ACC112 (cell line): ENCODE results near the gene GDF15.

Experiments
- H2AFZ ChIP-seq: fragments of 200-600 bp; sonication (generic); one replicate; pipeline ENCODE4 v1.6.0; 2017; ENCODE audit warnings: antibody characterized with exemption, low read length; ENCODE audit not compliant: unreplicated experiment
- H3K27ac ChIP-seq: fragments of 200-600 bp; sonication (generic); 2 replicates; pipeline ENCODE4 v1.5.1; 2014; ENCODE audit warnings: low read depth, mild to moderate bottlenecking, antibody characterized with exemption, low read length, moderate library complexity
- H3K27me3 ChIP-seq: fragments of 200-600 bp; sonication (generic); 2 replicates; pipeline ENCODE4 v1.6.1; 2014; ENCODE audit warnings: mild to moderate bottlenecking, antibody characterized with exemption, low read length, moderate library complexity, mixed read lengths; ENCODE audit not compliant: insufficient read depth
- H3K36me3 ChIP-seq: fragments of 200-600 bp; sonication (generic); 2 replicates; pipeline ENCODE4 v1.6.1; 2016; ENCODE audit warnings: mild to moderate bottlenecking, antibody characterized with exemption, low read length, moderate library complexity, mixed read lengths; ENCODE audit not compliant: insufficient read depth
- H3K4me1 ChIP-seq: fragments of 200-600 bp; sonication (generic); one replicate; pipeline ENCODE4 v1.6.1; 2016; ENCODE audit warnings: low read length, mixed read lengths; ENCODE audit not compliant: insufficient read depth, unreplicated experiment, control insufficient read depth
- H3K4me3 ChIP-seq: fragments of 200-600 bp; sonication (generic); 2 replicates; pipeline ENCODE4 v1.5.1; 2014; ENCODE audit warnings: mild to moderate bottlenecking, low read depth, low read length
- H3K79me2 ChIP-seq: fragments of 200-600 bp; sonication (generic); one replicate; pipeline ENCODE4 v1.6.0; 2016; ENCODE audit warnings: low read length; ENCODE audit not compliant: control insufficient read depth, unreplicated experiment, insufficient read depth

GDF15 gene

GRCh38 chr19:18384775-18385174 lies 1.2 kb upstream of the GDF15 start:
- H3K36me3 ChIP-seq, result no peaks in the 10 kb centered on the region
- H2AFZ ChIP-seq, result no peak overlapping the region
- peaks cover 5% of the 10 kb centered on the region for H3K4me1 ChIP-seq
- no peak overlapping the region for H3K27ac ChIP-seq
- no peak overlapping the region for H3K4me3 ChIP-seq
- no peaks in the 10 kb centered on the region for H3K27me3 ChIP-seq
- H3K79me2 ChIP-seq, result peaks cover 2% of the 10 kb centered on the region

- Histone ChIP-seq H3K79me2 (peaks cover 2% of the 10 kb centered on the region), H3K4me3 (no peak overlapping the region), H3K27me3 (no peaks in the 10 kb centered on the region), H3K27ac (no peak overlapping the region), H2AFZ (no peak overlapping the region), H3K36me3 (no peaks in the 10 kb centered on the region), H3K4me1 (peaks cover 2% of the 10 kb centered on the region)
Observed at GRCh38 chr19:18385359-18385674, 641 bp upstream of the GDF15 start.

- Histone ChIP-seq H3K36me3 (no peaks in the 10 kb centered on the region), H3K79me2 (peaks cover 2% of the 10 kb centered on the region), H3K4me1 (no peaks in the 10 kb centered on the region), H3K27me3 (no peaks in the 10 kb centered on the region), H3K27ac (no peak overlapping the region), H2AFZ (no peak overlapping the region), H3K4me3 (peak overlapping the region; percentile 72)
Observed at GRCh38 chr19:18386543-18387271, 749 bp downstream of the GDF15 start.

DNA sequence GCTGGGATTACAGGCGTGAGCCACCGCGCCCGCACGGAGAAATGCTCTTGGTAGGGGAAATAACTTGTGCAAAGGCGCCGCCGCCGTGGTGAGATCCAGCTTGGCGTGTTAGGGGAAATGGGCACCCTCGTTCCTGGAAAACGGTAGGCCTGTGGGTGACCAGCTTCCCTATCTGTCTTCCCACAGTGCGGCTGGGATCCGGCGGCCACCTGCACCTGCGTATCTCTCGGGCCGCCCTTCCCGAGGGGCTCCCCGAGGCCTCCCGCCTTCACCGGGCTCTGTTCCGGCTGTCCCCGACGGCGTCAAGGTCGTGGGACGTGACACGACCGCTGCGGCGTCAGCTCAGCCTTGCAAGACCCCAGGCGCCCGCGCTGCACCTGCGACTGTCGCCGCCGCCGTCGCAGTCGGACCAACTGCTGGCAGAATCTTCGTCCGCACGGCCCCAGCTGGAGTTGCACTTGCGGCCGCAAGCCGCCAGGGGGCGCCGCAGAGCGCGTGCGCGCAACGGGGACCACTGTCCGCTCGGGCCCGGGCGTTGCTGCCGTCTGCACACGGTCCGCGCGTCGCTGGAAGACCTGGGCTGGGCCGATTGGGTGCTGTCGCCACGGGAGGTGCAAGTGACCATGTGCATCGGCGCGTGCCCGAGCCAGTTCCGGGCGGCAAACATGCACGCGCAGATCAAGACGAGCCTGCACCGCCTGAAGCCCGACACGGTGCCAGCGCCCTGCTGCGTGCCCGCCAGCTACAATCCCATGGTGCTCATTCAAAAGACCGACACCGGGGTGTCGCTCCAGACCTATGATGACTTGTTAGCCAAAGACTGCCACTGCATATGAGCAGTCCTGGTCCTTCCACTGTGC lies 2.4 kb downstream of the GDF15 start:
- Histone ChIP-seq H3K79me2 (peaks cover 2% of the 10 kb centered on the region), H3K27ac (no peak overlapping the region), H3K27me3 (no peaks in the 10 kb centered on the region), H3K4me3 (peak overlapping the region; percentile 66), H3K36me3 (no peaks in the 10 kb centered on the region), H3K4me1 (no peaks in the 10 kb centered on the region), H2AFZ (no peak overlapping the region)

DNA sequence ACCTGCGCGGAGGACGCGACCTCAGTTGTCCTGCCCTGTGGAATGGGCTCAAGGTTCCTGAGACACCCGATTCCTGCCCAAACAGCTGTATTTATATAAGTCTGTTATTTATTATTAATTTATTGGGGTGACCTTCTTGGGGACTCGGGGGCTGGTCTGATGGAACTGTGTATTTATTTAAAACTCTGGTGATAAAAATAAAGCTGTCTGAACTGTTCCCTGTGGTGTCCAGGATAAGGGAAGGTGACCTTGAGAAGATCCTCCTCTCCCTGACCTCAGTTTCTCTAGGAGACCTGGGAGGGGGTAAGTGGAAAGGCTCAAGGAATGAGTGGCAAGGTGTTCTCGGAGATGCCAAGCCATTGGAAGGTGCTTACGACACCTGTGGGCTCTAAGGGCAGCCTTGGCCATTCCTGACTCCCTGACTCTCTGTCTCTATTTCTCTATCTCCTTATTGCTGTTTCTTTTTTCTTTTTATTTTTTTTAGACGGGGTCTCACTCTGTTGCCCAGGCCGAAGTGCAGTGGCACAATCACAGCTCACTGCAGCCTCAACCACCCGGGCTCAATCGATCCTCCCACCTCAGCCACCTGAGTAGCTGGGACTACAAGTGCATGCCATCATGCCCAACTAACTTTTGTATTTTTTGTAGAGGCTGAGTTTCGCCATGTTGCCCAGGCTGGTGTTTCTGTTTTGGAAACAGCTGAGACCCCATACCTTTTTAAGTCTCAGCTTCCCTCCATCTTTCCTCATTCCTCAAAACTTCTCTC lies 3.2 kb downstream of the GDF15 start:
- no peak overlapping the region for H2AFZ ChIP-seq
- H3K27me3 ChIP-seq, result no peaks in the 10 kb centered on the region
- H3K79me2 ChIP-seq, result peaks cover 2% of the 10 kb centered on the region
- H3K4me1 ChIP-seq, result no peaks in the 10 kb centered on the region
- no peak overlapping the region for H3K27ac ChIP-seq
- H3K36me3 ChIP-seq, result no peaks in the 10 kb centered on the region
- H3K4me3 ChIP-seq, result no peak overlapping the region; the same call in 1 of the 2 replicates

DNA sequence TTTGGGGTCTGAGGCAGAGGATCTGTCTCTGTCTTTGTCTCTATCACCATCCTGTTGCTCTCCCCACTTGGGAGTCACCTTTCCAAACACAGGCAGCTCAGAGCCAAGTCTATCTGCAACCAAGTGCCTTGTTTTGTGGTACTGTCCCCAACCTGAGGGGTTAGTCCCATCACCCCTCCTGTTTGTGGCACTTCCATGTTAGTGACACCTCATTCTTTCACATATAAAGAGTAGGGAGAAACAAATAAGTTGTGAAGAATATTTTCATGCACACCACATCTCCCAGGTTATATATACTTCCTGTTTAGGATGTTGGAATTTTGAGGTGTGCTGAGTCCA lies 3.7 kb downstream of the GDF15 start:
- Histone ChIP-seq H3K27me3 (no peaks in the 10 kb centered on the region), H3K4me3 (no peak overlapping the region), H3K36me3 (no peaks in the 10 kb centered on the region), H3K27ac (no peak overlapping the region), H3K4me1 (no peaks in the 10 kb centered on the region), H2AFZ (no peak overlapping the region), H3K79me2 (peaks cover 2% of the 10 kb centered on the region)

DNA sequence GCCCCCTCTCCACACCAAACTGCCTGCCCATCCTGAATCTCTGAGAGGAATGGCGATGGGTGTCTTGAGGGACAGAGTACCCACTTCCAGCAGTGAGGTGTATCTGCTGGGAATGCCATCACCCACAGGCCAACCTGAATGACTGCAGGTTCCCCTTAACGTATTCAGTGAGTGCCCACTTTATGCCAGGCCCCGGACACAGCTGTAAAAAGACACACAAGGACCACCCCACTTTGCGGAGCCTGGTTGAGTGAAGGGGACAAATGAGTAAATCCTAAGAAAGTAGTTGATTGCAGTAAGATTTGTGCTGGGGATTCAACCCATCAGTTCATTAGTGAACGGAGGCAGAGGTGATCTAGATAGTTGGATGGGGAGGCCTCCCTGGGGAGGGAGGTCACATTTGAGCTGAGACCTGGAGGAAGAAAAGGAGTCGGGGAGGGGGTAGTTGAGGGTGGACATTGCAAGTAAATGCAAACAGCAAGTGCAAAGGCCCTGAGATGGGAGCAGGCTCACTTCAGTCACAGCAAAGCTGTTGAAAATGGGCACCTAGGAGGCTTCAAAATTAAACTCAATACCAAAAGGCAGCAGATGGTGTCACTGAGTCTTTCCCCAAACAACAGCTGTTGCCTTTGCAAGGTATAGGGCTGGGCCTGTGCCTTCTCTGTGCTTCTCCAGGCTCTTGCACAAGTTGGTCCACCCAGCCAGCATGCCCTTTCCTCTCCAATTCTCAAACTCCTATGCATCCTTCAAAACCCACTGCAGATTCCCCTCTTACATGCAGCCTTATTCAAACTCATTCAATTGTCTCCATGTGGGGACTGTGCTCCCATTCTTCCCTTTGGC lies 4.3 kb downstream of the GDF15 start:
- H3K27ac ChIP-seq, result no peak overlapping the region
- no peaks in the 10 kb centered on the region for H3K36me3 ChIP-seq
- no peak overlapping the region for H3K4me3 ChIP-seq
- H2AFZ ChIP-seq, result no peak overlapping the region
- H3K27me3 ChIP-seq, result no peaks in the 10 kb centered on the region
- no peaks in the 10 kb centered on the region for H3K4me1 ChIP-seq
- H3K79me2 ChIP-seq, result peaks cover 2% of the 10 kb centered on the region

- H3K79me2 ChIP-seq, result peaks cover 2% of the 10 kb centered on the region
- no peaks in the 10 kb centered on the region for H3K36me3 ChIP-seq
- no peak overlapping the region for H3K4me3 ChIP-seq
- no peak overlapping the region for H3K27ac ChIP-seq
- no peak overlapping the region for H2AFZ ChIP-seq
- H3K27me3 ChIP-seq, result no peaks in the 10 kb centered on the region
- no peaks in the 10 kb centered on the region for H3K4me1 ChIP-seq
Observed at GRCh38 chr19:18391509-18392075, 5.6 kb downstream of the GDF15 start.

DNA sequence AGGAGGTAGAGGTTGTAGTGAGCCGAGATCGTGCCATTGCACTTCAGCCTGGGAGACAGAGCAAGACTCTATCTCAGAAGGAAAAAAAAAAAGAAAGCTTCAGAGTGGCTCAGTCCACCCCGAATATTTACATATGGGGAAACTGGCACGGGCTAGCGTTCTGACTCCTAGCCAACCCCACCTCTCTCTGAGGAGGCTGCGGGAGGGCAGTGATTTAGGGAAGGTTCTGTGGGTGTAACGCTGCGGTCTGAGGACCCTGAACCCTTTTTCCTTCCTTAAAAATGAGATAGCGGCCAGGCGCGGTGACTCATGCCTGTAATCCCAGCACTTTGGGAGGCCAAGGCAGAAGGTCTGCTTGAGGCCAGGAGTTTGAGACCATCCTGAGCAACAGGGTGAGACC lies 6.5 kb downstream of the GDF15 start:
- no peak overlapping the region for H3K27ac ChIP-seq
- H3K79me2 ChIP-seq, result no peaks in the 10 kb centered on the region
- H2AFZ ChIP-seq, result no peak overlapping the region
- no peak overlapping the region for H3K4me3 ChIP-seq
- H3K36me3 ChIP-seq, result no peaks in the 10 kb centered on the region
- no peaks in the 10 kb centered on the region for H3K4me1 ChIP-seq
- H3K27me3 ChIP-seq, result no peaks in the 10 kb centered on the region

DNA sequence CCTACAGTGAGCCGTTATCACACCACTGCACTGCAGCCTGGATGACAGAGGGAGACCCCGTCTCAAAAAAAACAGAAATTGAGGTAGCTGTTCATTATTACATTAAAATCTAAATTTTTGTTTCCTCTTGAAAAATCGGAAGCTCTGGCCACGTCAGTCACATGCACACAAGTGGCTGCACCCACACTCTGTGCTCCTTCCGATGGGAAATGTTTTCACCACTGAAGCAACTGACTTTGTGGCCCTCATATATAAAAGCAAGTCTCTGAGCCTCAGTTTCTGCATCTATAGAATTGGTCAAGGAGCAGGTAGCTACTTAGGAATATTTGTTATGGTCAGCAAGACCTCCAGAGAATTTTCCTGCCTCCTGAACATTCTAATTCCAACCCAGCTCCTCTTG lies 7.0 kb downstream of the GDF15 start:
- no peaks in the 10 kb centered on the region for H3K27me3 ChIP-seq
- H3K36me3 ChIP-seq, result no peaks in the 10 kb centered on the region
- no peaks in the 10 kb centered on the region for H3K79me2 ChIP-seq
- H3K4me1 ChIP-seq, result no peaks in the 10 kb centered on the region
- H3K27ac ChIP-seq, result no peak overlapping the region
- no peak overlapping the region for H3K4me3 ChIP-seq
- no peak overlapping the region for H2AFZ ChIP-seq
